SK-N-SH (cell line): ENCODE measurements around the gene SCGB1C2.
A peak's percentile ranks its signal among the peaks of the same experiment; 100 is the strongest.
"Not testable (repeated sequence)": the region's sequence is repeated elsewhere in the genome, so short reads cannot be mapped to it uniquely, and the experiment has no call there.

Experiments
- EP300 ChIP-seq, 2 experiments: IDR thresholded peaks; 2 replicates each; pipeline versions ENCODE4 v1.4.0 to v1.6.1; 2012; ENCODE audit warnings: borderline replicate concordance in 1 of 2, low read depth in 1 of 2, low read length in 1 of 2
- EZH2phosphoT487 ChIP-seq: fragments of 200-600 bp; sonication (generic); IDR thresholded peaks from 2 replicates; pipeline ENCODE4 v1.6.1; 2017; ENCODE audit warnings: low read depth, mixed run types, mild to moderate bottlenecking, antibody characterized with exemption, moderate library complexity, borderline replicate concordance
- MXI1 ChIP-seq: IDR thresholded peaks from 2 replicates; pipeline ENCODE4 v1.6.1; 2012; ENCODE audit warnings: mild to moderate bottlenecking, low read depth, low read length, improper control_type of control experiment
- RFX5 ChIP-seq: IDR thresholded peaks from 2 replicates; pipeline ENCODE4 v1.6.1; 2012; ENCODE audit warnings: mild to moderate bottlenecking, improper control_type of control experiment, low read length
- YY1 ChIP-seq: IDR thresholded peaks from 2 replicates; pipeline ENCODE4 v1.4.0; 2012; ENCODE audit warnings: low read depth, mild to moderate bottlenecking
- TF ChIP-seq, protein P1 (sequence below): fragments of 200-600 bp; sonication (generic); IDR thresholded peaks from 2 replicates; pipeline ENCODE4 v1.6.1; 2017; ENCODE audit warnings: antibody characterized with exemption, mild to moderate bottlenecking, moderate library complexity
- TF ChIP-seq, protein P2 (sequence below): IDR thresholded peaks from 2 replicates; pipeline ENCODE4 v1.4.0; 2012; ENCODE audit warnings: low read depth

DNA sequence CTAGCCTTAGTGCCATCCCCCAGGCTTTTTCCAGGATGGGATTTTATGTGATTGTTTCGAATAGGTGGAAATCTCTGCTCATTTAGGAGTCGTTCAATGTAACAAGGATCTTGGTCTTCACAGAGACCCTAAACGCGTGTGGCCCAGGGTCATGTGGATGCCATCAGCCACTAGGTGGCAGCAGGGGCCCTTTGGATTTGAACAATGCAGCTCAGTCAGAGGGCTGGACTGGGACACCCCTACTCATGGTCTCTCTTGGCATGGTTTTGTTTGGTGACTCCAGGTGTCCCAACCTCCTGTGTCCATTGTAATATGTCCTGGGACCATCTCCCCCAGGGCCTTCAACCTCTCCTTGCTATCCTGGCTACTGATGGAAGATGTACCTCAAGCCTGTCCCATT, 838 bp upstream of the SCGB1C2 start:
- not testable (repeated sequence) for TF ChIP-seq EZH2phosphoT487; EP300 (IDR thresholded peaks at IDR 0.05; ENCODE audit: borderline replicate concordance in 1 of 2, low read depth in 1 of 2, low read length in 1 of 2); MXI1; RFX5; YY1
- TF ChIP-seq, protein P1, sequence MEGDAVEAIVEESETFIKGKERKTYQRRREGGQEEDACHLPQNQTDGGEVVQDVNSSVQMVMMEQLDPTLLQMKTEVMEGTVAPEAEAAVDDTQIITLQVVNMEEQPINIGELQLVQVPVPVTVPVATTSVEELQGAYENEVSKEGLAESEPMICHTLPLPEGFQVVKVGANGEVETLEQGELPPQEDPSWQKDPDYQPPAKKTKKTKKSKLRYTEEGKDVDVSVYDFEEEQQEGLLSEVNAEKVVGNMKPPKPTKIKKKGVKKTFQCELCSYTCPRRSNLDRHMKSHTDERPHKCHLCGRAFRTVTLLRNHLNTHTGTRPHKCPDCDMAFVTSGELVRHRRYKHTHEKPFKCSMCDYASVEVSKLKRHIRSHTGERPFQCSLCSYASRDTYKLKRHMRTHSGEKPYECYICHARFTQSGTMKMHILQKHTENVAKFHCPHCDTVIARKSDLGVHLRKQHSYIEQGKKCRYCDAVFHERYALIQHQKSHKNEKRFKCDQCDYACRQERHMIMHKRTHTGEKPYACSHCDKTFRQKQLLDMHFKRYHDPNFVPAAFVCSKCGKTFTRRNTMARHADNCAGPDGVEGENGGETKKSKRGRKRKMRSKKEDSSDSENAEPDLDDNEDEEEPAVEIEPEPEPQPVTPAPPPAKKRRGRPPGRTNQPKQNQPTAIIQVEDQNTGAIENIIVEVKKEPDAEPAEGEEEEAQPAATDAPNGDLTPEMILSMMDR, result peak; percentile 28
- TF ChIP-seq, protein P2, sequence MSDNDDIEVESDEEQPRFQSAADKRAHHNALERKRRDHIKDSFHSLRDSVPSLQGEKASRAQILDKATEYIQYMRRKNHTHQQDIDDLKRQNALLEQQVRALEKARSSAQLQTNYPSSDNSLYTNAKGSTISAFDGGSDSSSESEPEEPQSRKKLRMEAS, result not testable (repeated sequence)
